Osteoblast (primary cell): ENCODE results near the gene SELENOO. TPM values are rescaled to one million over a fixed set of nuclear protein-coding genes. Genes with fewer than 3 reads are reported as not detected.

Source experiments
- DNase-seq: peaks from one replicate; pipeline ENCODE4 v3.0.0; 2011; ENCODE audit warnings: low spot score, mixed read lengths; ENCODE audit not compliant: insufficient read length; ENCODE audit errors: missing footprints
- H2AFZ ChIP-seq: 2 replicates; pipeline ENCODE4 v1.6.0; 2011; ENCODE audit warnings: mild to moderate bottlenecking, low read length
- H3K27ac ChIP-seq: 2 replicates; pipeline ENCODE4 v1.5.1; 2011; ENCODE audit warnings: mild to moderate bottlenecking, low read depth, low read length, moderate library complexity
- H3K27me3 ChIP-seq: 2 replicates; pipeline ENCODE4 v1.6.0; 2012; ENCODE audit warnings: mild to moderate bottlenecking, control low read depth, inconsistent platforms, low read length, moderate library complexity; ENCODE audit not compliant: insufficient read depth
- H3K36me3 ChIP-seq: 2 replicates; pipeline ENCODE4 v1.5.1; 2011; ENCODE audit warnings: mild to moderate bottlenecking, low read length, control low read depth, moderate library complexity; ENCODE audit not compliant: insufficient read depth
- H3K4me1 ChIP-seq: 2 replicates; pipeline ENCODE4 v1.5.1; 2011; ENCODE audit warnings: mild to moderate bottlenecking, low read length, control low read depth, moderate library complexity; ENCODE audit not compliant: insufficient read depth
- H3K4me2 ChIP-seq: 2 replicates; pipeline ENCODE4 v1.6.0; 2011; ENCODE audit warnings: mild to moderate bottlenecking, low read length; ENCODE audit not compliant: insufficient read depth
- H3K4me3 ChIP-seq: fragments of 200-600 bp; sonication (generic); 3 replicates; pipeline ENCODE4 v1.5.1; 2012; ENCODE audit warnings: mild to moderate bottlenecking, low read length, inconsistent platforms; ENCODE audit not compliant: insufficient read depth
- H3K79me2 ChIP-seq: 2 replicates; pipeline ENCODE4 v1.6.0; 2012; ENCODE audit warnings: mild to moderate bottlenecking, low read length, control low read depth, inconsistent platforms; ENCODE audit not compliant: insufficient read depth
- H3K9me3 ChIP-seq: 2 replicates; pipeline ENCODE4 v1.5.1; 2011; ENCODE audit warnings: low read depth, low read length, control low read depth
- H4K20me1 ChIP-seq: 2 replicates; pipeline ENCODE4 v1.6.0; 2012; ENCODE audit warnings: mild to moderate bottlenecking, low read length, control low read depth; ENCODE audit not compliant: insufficient read depth
- total RNA-seq: library from RNA; depleted of rRNA; stranded (reverse); fragments of >200 nt; gene quantifications from 2 replicates; pipeline ENCODE4 v1.2.3, GENCODE V29; 2012
- TF ChIP-seq, protein P1 (sequence below): IDR thresholded peaks from 2 replicates; pipeline ENCODE4 v1.5.1; 2011; ENCODE audit warnings: mild to moderate bottlenecking, low read depth, low read length, moderate library complexity; ENCODE audit errors: extremely low read depth

The SELENOO gene
- total RNA-seq, 1 donor, result 15.6 TPM

DNA sequence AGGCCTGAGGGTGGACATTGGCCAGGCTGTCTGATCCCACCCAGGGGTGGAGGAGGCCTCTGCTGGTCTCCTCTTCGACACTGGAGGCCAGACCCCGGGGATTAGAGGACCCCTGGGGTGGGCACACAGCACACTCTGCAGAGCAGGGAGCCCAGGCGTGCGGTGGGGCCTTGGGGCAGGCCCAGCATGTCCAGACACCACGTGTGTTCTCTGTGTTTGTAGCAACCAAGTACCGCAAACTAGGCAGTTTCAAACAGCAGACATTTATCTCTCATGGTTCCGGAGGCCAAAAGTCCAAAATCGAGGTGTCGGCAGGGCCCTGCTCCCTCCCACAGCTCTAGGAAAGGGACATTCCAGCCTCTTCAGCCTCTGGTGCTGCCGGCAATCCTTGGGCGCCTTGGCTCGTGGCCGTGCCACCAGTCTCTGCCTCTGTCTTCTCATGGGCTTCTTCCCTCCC, 28.8 kb upstream of the SELENOO start:
- TF ChIP-seq, protein P1, sequence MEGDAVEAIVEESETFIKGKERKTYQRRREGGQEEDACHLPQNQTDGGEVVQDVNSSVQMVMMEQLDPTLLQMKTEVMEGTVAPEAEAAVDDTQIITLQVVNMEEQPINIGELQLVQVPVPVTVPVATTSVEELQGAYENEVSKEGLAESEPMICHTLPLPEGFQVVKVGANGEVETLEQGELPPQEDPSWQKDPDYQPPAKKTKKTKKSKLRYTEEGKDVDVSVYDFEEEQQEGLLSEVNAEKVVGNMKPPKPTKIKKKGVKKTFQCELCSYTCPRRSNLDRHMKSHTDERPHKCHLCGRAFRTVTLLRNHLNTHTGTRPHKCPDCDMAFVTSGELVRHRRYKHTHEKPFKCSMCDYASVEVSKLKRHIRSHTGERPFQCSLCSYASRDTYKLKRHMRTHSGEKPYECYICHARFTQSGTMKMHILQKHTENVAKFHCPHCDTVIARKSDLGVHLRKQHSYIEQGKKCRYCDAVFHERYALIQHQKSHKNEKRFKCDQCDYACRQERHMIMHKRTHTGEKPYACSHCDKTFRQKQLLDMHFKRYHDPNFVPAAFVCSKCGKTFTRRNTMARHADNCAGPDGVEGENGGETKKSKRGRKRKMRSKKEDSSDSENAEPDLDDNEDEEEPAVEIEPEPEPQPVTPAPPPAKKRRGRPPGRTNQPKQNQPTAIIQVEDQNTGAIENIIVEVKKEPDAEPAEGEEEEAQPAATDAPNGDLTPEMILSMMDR, result no peak
- H3K4me2 ChIP-seq, result no peak overlapping the region
- DNase-seq, result peak; percentile 88

DNA sequence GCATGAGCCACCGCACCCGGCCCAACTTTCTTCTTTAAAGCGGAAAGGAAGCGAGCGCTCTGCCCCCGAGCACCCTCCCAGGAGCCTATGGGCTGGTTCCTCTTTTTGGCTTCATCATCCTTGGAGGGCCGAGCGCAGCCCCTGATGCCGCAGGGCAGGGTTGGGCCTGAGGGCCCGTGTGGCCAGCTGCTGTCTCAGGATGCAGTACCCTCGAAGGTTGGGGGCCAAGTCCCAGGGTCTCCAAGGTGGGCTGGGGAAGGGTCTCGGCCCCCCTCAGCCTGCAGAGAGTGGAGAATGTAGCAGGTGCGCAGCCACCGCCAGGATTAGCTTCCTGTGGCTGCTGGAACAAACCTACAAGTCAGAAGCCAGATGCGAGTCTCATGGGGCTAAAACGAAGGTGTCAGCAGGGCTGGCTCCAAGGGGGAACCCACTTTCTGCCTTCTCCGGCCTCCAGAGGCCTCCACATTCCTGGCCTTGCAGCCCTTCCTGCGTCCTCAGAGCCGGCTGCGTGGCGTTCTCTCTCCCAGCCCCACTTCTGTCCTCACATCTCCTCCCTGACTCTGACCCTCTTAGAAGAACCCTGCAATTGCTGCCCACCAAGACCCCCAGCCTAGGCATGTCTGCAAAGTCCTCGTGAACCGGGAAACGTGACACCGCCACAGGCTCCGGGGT, 27.4 kb upstream of the SELENOO start:
- Histone ChIP-seq H3K4me3 (no peak overlapping the region), H3K27me3 (peaks cover 14% of the 10 kb centered on the region), H3K4me1 (no peaks in the 10 kb centered on the region), H3K79me2 (no peaks in the 10 kb centered on the region), H4K20me1 (no peaks in the 10 kb centered on the region), H3K36me3 (no peaks in the 10 kb centered on the region), H3K27ac (no peak overlapping the region), H3K9me3 (no peaks in the 10 kb centered on the region), H3K4me2 (no peak overlapping the region), H2AFZ (no peak overlapping the region)
- DNase-seq, result peak; percentile 90
- TF ChIP-seq, protein P1, result no peak

More for the DNA sequence above, 28.8 kb upstream of the SELENOO start:
- no peaks in the 10 kb centered on the region for H3K79me2 ChIP-seq
- peaks cover 14% of the 10 kb centered on the region for H3K27me3 ChIP-seq
- no peaks in the 10 kb centered on the region for H3K36me3 ChIP-seq
- H3K4me1 ChIP-seq, result no peaks in the 10 kb centered on the region
- H4K20me1 ChIP-seq, result no peaks in the 10 kb centered on the region
- no peaks in the 10 kb centered on the region for H3K9me3 ChIP-seq
- no peak overlapping the region for H3K27ac ChIP-seq
- H3K4me3 ChIP-seq, result no peak overlapping the region
- no peak overlapping the region for H2AFZ ChIP-seq

GRCh38 chr22:50173983-50174355, 26.8 kb upstream of the SELENOO start:
- Histone ChIP-seq H4K20me1 (no peaks in the 10 kb centered on the region), H3K4me1 (no peaks in the 10 kb centered on the region), H3K9me3 (no peaks in the 10 kb centered on the region), H3K4me2 (no peak overlapping the region), H2AFZ (no peak overlapping the region), H3K27ac (no peak overlapping the region), H3K36me3 (no peaks in the 10 kb centered on the region), H3K79me2 (no peaks in the 10 kb centered on the region), H3K4me3 (no peak overlapping the region), H3K27me3 (peaks cover 10% of the 10 kb centered on the region)
- TF ChIP-seq, protein P1, result no peak
- DNase-seq, result no peak

- peak; percentile 82 for DNase-seq
- TF ChIP-seq, protein P1, result no peak
- H3K4me1 ChIP-seq, result no peaks in the 10 kb centered on the region
Measured at GRCh38 chr22:50174382-50175190, 26.2 kb upstream of the SELENOO start.

More at GRCh38 chr22:50174382-50175190, 26.2 kb upstream of the SELENOO start:
- Histone ChIP-seq H4K20me1 (no peaks in the 10 kb centered on the region), H3K79me2 (no peaks in the 10 kb centered on the region), H3K4me3 (no peak overlapping the region), H3K4me2 (no peak overlapping the region), H3K27me3 (peaks cover 5% of the 10 kb centered on the region), H3K27ac (no peak overlapping the region), H3K36me3 (no peaks in the 10 kb centered on the region), H2AFZ (no peak overlapping the region), H3K9me3 (no peaks in the 10 kb centered on the region)
